HepG2 (cell line): ENCODE measurements around the gene EGFR. TPM values are rescaled to one million over a fixed set of nuclear protein-coding genes. Genes with fewer than 3 reads are reported as not detected.
A peak's percentile ranks its signal among the peaks of the same experiment; 100 is the strongest.

Source experiments
- ATAC-seq: fragments of 200-7000 bp; cut with Tn5 transposase; 3 replicates; pipeline ENCODE4 v1.9.1; 2020; ENCODE audit warnings: mild to moderate bottlenecking, moderate library complexity
- BruUV-seq: library from RNA; stranded (reverse); fragments of 400-500 nt; replicated peaks from 2 replicates; lab custom pipeline; 2021; lab: Mats Ljungman, UMichigan
- CTCF ChIA-PET: fragments of 300-600 bp; formaldehyde crosslinking; extraction: SDS; loops from one replicate; lab custom pipeline; 2021; ENCODE audit warnings: low total read pairs, inconsistent platforms, low intra/inter-chr PET ratio; lab: Yijun Ruan, JAX
- POLR2A ChIA-PET: fragments of 350-600 bp; sonication (Branson Sonifier 250); formaldehyde crosslinking; loops from one replicate; lab custom pipeline; 2020; ENCODE audit warnings: antibody characterized with exemption, inconsistent platforms; lab: Yijun Ruan, JAX
- DNase-seq: peaks from one replicate; pipeline ENCODE4 v3.0.0-alpha.2; 2015; ENCODE audit warnings: low spot score
- FAIRE-seq: peaks from 3 replicates; lab custom pipeline; 2011; peaks lifted over from hg19 to GRCh38; lab: Jason Lieb, UNC
- H2AFZ ChIP-seq: one replicate; pipeline ENCODE4 v1.6.1; 2011; ENCODE audit warnings: low read length, inconsistent platforms
- H3K27ac ChIP-seq: fragments of 300-600 bp; 3 replicates; pipeline ENCODE4 v1.8.0; 2011; ENCODE audit warnings: mixed run types, mild to moderate bottlenecking, mixed read lengths, low read length, inconsistent platforms; ENCODE audit not compliant: insufficient read depth; ENCODE audit errors: extremely low read length
- H3K27me3 ChIP-seq, 2 experiments: fragments of 200-600 bp in 1 of 2; 2 replicates in 1 of 2; 3 replicates in 1 of 2; pipeline versions ENCODE4 v1.6.0 to v1.8.0; 2011; ENCODE audit warnings: low read length in 2 of 2, mild to moderate bottlenecking in 2 of 2, moderate library complexity in 2 of 2, inconsistent platforms in 1 of 2; ENCODE audit not compliant: insufficient read depth in 2 of 2, control insufficient read depth in 1 of 2
- H3K36me3 ChIP-seq, 2 experiments: fragments of 200-600 bp in 1 of 2; replicated peaks in 1 of 2; 2 replicates in 1 of 2; 3 replicates in 1 of 2; pipeline versions ENCODE4 v1.5.1 to v1.8.0; 2011; ENCODE audit warnings: low read length in 2 of 2, inconsistent platforms in 1 of 2; ENCODE audit not compliant: insufficient read depth in 2 of 2, control insufficient read depth in 1 of 2
- H3K4me1 ChIP-seq: 2 replicates; pipeline ENCODE4 v1.5.1; 2012; ENCODE audit warnings: low read length, inconsistent platforms; ENCODE audit not compliant: insufficient read depth
- H3K4me2 ChIP-seq: 2 replicates; pipeline ENCODE4 v1.6.0; 2011; ENCODE audit warnings: low read depth, low read length, inconsistent platforms
- H3K4me3 ChIP-seq, 3 experiments: fragments of 200-600 bp in 1 of 3; sonication (generic), shearing (Covaris generic) in 1 of 3; replicated peaks in 1 of 3; 2 replicates each; pipeline ENCODE4 v1.5.1; 2011 to 2016; ENCODE audit warnings: low read length in 3 of 3, inconsistent platforms in 2 of 3, low read depth in 2 of 3, mild to moderate bottlenecking in 2 of 3, control low read depth in 1 of 3, mixed read lengths in 1 of 3; ENCODE audit not compliant: insufficient read depth in 1 of 3
- H3K79me2 ChIP-seq: one replicate; pipeline ENCODE4 v1.6.1; 2011; ENCODE audit warnings: low read length, inconsistent platforms; ENCODE audit not compliant: insufficient read depth
- H3K9ac ChIP-seq: 2 replicates; pipeline ENCODE4 v1.6.0; 2011; ENCODE audit warnings: mild to moderate bottlenecking, low read depth, low read length, inconsistent platforms; ENCODE audit not compliant: insufficient read depth
- H3K9me3 ChIP-seq: 2 replicates; pipeline ENCODE4 v1.5.1; 2012; ENCODE audit warnings: mild to moderate bottlenecking, low read length
- H4K20me1 ChIP-seq: 2 replicates; pipeline ENCODE4 v1.6.0; 2011; ENCODE audit warnings: inconsistent platforms, mild to moderate bottlenecking, low read length, moderate library complexity; ENCODE audit not compliant: insufficient read depth
- FOXJ3 ChIP-seq: sonication (generic); formaldehyde crosslinking; IDR thresholded peaks from 2 replicates; pipeline ENCODE4 v1.4.0; 2020; ENCODE audit warnings: missing genetic modification reagents, mild to moderate bottlenecking, borderline replicate concordance
- HIVEP1 ChIP-seq: sonication (generic); formaldehyde crosslinking; IDR thresholded peaks from 2 replicates; pipeline ENCODE4 v1.4.0; 2020; ENCODE audit warnings: mild to moderate bottlenecking, missing genetic modification reagents
- NCOR1 ChIP-seq: fragments of 200-600 bp; sonication (generic); IDR thresholded peaks from 2 replicates; pipeline ENCODE4 v1.7.0; 2017; ENCODE audit warnings: antibody characterized with exemption, low read length, borderline replicate concordance
- PAX8 ChIP-seq: sonication (generic); formaldehyde crosslinking; IDR thresholded peaks from 2 replicates; pipeline ENCODE4 v1.8.0; 2022; ENCODE audit warnings: mild to moderate bottlenecking, missing genetic modification reagents, borderline replicate concordance
- TFAP4 ChIP-seq: sonication (generic); IDR thresholded peaks from 2 replicates; pipeline ENCODE4 v1.6.1; 2016; ENCODE audit warnings: low read depth, borderline replicate concordance
- YEATS2 ChIP-seq: sonication (generic); formaldehyde crosslinking; IDR thresholded peaks from 2 replicates; pipeline ENCODE4 v1.4.0; 2020; ENCODE audit warnings: missing genetic modification reagents, borderline replicate concordance
- ZGPAT ChIP-seq: IDR thresholded peaks from 2 replicates; pipeline ENCODE4 v1.6.1; 2016; ENCODE audit warnings: mild to moderate bottlenecking
- ZMAT5 ChIP-seq: sonication (generic); formaldehyde crosslinking; IDR thresholded peaks from 2 replicates; pipeline ENCODE4 v1.5.0; 2020; ENCODE audit warnings: mild to moderate bottlenecking, low read depth, missing genetic modification reagents, borderline replicate concordance
- ZNF550 ChIP-seq: sonication (generic); formaldehyde crosslinking; IDR thresholded peaks from 2 replicates; pipeline ENCODE4 v1.4.0; 2020; ENCODE audit warnings: mild to moderate bottlenecking, missing genetic modification reagents, borderline replicate concordance
- ZNF788 ChIP-seq: sonication (generic); formaldehyde crosslinking; IDR thresholded peaks from 2 replicates; pipeline ENCODE4 v1.5.0; 2020; ENCODE audit warnings: mild to moderate bottlenecking, missing genetic modification reagents, borderline replicate concordance
- WGBS: methylation state at CpG from one replicate; pipeline ENCODE4 v1.1.6; 2017; ENCODE audit warnings: low lambda C conversion rate; 5-methylcytosine and 5-hydroxymethylcytosine counted together
- in situ Hi-C: cut with HindIII; loops from 2 replicates; pipeline ENCODE4 v1.10.0; 2017; ENCODE audit warnings: low pct_unique_long_range_greater_than_20kb; ENCODE audit not compliant: extremely low pct_ligation_motif_present
- intact Hi-C: fragments of 100-400 bp; cut with micrococcal nuclease; formaldehyde crosslinking; loops from one replicate; pipeline ENCODE4 v1.10.0; 2022; ENCODE audit not compliant: unreplicated experiment
- polyA plus RNA-seq, 8 experiments: library from polyadenylated mRNA; depleted of rRNA in 3 of 8; stranded (reverse) in 7 of 8; unstranded in 1 of 8; fragments of >200 nt; fragmentation: Illumina TruSeq in 4 of 8; extraction: Trizol in 4 of 8; gene quantifications; 2 replicates each; pipeline versions ENCODE4 v1.2.1 to v1.2.3, GENCODE V29; 2011 to 2016; ENCODE audit warnings: low read depth in 4 of 8, missing spikeins in 1 of 8, mixed read lengths in 1 of 8; ENCODE audit not compliant: insufficient read depth in 1 of 8
- total RNA-seq, 5 experiments: library from RNA; depleted of rRNA; stranded (reverse); fragments of >200 nt; fragmentation: Illumina TruSeq; extraction: Trizol; gene quantifications; 2 replicates each; pipeline ENCODE4 v1.2.3, GENCODE V29; 2016; ENCODE audit warnings: low read depth in 1 of 5
- TF ChIP-seq, protein P1 (sequence below): sonication (generic); formaldehyde crosslinking; IDR thresholded peaks from 2 replicates; pipeline ENCODE4 v1.4.0; 2020; ENCODE audit warnings: missing genetic modification reagents
- TF ChIP-seq, protein P2 (sequence below), 2 experiments: IDR thresholded peaks; 2 replicates each; pipeline ENCODE4 v1.6.1; 2011 to 2012; ENCODE audit warnings: low read length in 2 of 2, borderline replicate concordance in 1 of 2, low read depth in 1 of 2, mild to moderate bottlenecking in 1 of 2, moderate library complexity in 1 of 2

EGFR gene
- total and polyA plus RNA-seq, 2 of the 13 experiments (the other 11 are each of a cell fraction or from before 2014, with no cell fraction given) = 7.0 to 10.0 TPM

GRCh38 chr7:55188590-55189138 is 169.8 kb downstream of the EGFR start:
- FAIRE-seq = peak; percentile 96
- H4K20me1 ChIP-seq = no peaks in the 10 kb centered on the region
- DNase-seq = peak; percentile 90
- ATAC-seq = peak; percentile 85
- H3K4me1 ChIP-seq = peaks cover 83% of the 10 kb centered on the region
- peak overlapping the region; percentile 59 to 70 (median 59) for H3K4me3 ChIP-seq
- 1% methylated on average over 15 of the region's 15 CpGs for WGBS
- H3K4me2 ChIP-seq = peak overlapping the region; percentile 89
- H3K36me3 ChIP-seq = peaks cover 12 to 33% of the 10 kb centered on the region in 2 experiments
- no peaks in the 10 kb centered on the region for H3K9me3 ChIP-seq
- no peaks in the 10 kb centered on the region for H3K27me3 ChIP-seq
- H3K27ac ChIP-seq = peak overlapping the region; percentile 99
- no peak overlapping the region for H2AFZ ChIP-seq
- in situ Hi-C loops (no loop called here), intact Hi-C loops (loop anchor here (1.0 to 2.0 kb wide), 2 partner anchors 11 to 66 kb away; no protein-coding TSS in a partner anchor)
- ChIA-PET POLR2A (interaction anchor here (0.7 to 4.6 kb wide), 24 partner anchors 9 to 863 kb away, joined by 3 to 275 read pairs (median 4); partner anchors contain the start of genes CCT6A, NIPSNAP2, PSPH and SEC61G), CTCF (no interaction called here)
- peaks cover 38% of the 10 kb centered on the region for H3K79me2 ChIP-seq
- TSS peak; percentile 30 for BruUV-seq
- peak overlapping the region; percentile 84 for H3K9ac ChIP-seq
- TF ChIP-seq, protein P1, sequence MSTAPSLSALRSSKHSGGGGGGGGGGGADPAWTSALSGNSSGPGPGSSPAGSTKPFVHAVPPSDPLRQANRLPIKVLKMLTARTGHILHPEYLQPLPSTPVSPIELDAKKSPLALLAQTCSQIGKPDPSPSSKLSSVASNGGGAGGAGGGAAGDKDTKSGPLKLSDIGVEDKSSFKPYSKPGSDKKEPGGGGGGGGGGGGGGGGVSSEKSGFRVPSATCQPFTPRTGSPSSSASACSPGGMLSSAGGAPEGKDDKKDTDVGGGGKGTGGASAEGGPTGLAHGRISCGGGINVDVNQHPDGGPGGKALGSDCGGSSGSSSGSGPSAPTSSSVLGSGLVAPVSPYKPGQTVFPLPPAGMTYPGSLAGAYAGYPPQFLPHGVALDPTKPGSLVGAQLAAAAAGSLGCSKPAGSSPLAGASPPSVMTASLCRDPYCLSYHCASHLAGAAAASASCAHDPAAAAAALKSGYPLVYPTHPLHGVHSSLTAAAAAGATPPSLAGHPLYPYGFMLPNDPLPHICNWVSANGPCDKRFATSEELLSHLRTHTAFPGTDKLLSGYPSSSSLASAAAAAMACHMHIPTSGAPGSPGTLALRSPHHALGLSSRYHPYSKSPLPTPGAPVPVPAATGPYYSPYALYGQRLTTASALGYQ (CRISPR knock-in tag) = peak; percentile 43
- TF ChIP-seq FOXJ3 (peak; percentile 83; the same call in 1 of the 2 replicates), ZGPAT (peak; percentile 71), NCOR1 (peak; percentile 27; the same call in 1 of the 2 replicates), ZNF788 (CRISPR knock-in tag) (peak; percentile 72; the same call in 1 of the 2 replicates), HIVEP1 (CRISPR knock-in tag) (peak; percentile 78), TFAP4 (peak; percentile 85), YEATS2 (CRISPR knock-in tag) (0 out of 2 replicates have a peak, but pooled peaks have one; percentile 40), ZNF550 (CRISPR knock-in tag) (no peak), ZMAT5 (CRISPR knock-in tag) (no peak), PAX8 (0 out of 2 replicates have a peak, but pooled peaks have one; percentile 14)
- TF ChIP-seq, protein P2, sequence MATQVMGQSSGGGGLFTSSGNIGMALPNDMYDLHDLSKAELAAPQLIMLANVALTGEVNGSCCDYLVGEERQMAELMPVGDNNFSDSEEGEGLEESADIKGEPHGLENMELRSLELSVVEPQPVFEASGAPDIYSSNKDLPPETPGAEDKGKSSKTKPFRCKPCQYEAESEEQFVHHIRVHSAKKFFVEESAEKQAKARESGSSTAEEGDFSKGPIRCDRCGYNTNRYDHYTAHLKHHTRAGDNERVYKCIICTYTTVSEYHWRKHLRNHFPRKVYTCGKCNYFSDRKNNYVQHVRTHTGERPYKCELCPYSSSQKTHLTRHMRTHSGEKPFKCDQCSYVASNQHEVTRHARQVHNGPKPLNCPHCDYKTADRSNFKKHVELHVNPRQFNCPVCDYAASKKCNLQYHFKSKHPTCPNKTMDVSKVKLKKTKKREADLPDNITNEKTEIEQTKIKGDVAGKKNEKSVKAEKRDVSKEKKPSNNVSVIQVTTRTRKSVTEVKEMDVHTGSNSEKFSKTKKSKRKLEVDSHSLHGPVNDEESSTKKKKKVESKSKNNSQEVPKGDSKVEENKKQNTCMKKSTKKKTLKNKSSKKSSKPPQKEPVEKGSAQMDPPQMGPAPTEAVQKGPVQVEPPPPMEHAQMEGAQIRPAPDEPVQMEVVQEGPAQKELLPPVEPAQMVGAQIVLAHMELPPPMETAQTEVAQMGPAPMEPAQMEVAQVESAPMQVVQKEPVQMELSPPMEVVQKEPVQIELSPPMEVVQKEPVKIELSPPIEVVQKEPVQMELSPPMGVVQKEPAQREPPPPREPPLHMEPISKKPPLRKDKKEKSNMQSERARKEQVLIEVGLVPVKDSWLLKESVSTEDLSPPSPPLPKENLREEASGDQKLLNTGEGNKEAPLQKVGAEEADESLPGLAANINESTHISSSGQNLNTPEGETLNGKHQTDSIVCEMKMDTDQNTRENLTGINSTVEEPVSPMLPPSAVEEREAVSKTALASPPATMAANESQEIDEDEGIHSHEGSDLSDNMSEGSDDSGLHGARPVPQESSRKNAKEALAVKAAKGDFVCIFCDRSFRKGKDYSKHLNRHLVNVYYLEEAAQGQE (IDR thresholded peaks at IDR 0.05; ENCODE audit: borderline replicate concordance in 1 of 2, low read depth in 1 of 2, low read length in 2 of 2) = peak in 1 of 2 experiments; percentile 51; a peak in 1 of 4 replicates
